GM19238 (cell line): ENCODE measurements around the gene KRTAP26-1.

ENCODE experiments used
- DNase-seq: peaks from one replicate; pipeline ENCODE4 v3.0.0; 2011; ENCODE audit warnings: low spot score; ENCODE audit not compliant: insufficient read length

The KRTAP26-1 gene

DNA sequence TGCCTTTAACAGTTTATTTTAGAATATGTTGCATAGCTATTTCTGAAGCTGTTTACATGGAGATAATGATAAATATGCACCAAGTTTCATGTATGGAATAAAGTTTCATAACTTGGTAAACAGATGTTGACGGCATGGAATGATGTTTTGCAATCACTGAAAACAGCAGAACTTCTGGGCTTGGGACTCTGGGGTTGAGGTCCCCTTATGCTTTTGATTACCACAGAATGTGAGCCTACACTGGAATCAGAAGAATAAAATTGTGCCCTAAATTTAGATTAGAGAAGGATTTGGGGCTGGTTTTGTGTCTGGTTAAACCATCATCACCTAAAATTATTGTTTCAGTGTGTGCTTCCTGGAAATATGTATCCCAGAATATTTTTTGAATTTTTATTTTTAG is 48.5 kb downstream of the KRTAP26-1 start:
- no peak for DNase-seq

DNA sequence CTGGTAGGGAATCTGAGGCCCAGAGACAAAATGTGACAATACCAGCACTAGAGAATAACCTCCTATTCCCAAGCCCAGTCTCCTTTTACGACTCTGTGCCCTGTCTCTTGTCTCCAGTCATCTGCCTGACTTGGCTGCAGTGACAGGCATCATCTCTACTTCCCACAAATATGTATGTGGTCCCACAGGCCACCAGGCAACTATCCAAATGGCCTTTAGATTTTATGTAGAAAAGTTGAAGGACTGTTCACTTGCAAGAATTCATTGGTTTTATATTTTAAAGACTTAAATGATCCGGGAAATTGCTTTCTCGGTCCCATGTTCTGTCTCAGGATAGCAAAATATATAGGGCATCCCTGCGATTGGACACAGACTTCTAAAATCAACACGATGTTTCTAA is 49.0 kb downstream of the KRTAP26-1 start:
- DNase-seq = no peak

DNA sequence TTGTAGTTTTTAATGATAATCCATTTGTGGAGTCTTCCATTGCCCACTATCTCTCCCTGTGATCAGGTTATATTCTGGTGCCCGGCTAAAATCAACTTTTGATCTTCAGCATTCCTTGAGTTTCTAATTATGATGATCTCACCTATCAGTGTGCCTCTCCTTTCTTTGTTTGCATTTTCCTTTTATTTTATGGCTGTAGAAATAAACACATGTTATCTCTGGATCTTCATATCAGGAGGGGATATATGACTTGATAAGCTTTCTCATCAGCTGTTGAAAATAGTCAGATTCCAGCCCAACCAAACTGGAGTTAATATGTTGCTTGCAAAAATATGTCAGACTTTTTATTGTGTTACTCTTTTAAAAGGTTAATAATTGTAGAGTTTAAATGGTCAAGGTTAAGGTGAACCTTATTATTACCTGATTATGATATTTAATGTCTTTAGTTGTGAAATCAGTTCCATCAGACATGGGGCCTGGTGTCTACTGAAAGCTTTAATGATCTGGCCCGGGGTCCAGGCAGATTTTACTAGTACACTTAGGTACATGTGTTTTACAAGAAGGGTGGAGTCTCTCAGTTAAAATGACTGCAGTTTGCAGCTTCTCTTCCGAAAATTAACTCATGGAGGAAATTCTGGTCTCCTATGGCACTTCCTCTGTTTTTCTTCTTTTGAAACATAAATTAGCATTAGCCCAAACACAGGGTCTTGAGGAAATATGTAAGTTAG is 50.1 kb downstream of the KRTAP26-1 start:
- DNase-seq = no peak
